ENCODE data around the gene HS2ST1.

The HS2ST1 gene

DNA sequence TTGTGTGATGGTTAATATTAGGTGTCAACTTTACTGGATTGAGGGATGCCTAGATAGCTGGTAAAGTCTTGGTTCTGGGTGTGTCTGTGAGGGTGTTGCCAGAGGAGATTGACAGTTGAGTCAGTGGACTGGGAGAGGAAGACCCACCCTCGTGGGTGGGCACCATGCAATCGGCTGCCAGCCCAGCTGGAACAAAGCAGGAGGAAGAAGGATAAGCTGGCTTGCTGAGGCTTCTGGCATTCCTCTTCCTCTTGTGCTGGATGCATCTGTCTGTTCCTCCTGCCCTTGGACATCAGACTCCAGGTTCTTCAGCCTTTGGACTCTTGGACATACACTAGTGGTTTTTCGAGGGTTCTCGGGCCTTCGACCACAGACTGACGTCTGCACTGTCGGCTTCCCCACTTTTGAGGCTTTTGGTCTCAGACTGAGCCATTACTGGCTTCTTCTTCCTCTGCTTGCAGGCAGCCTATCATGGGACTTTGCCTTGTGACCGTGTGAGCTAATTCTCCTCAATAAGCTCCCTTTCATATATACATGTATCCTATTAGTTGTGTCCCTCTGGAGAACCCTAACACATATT, 230.0 kb downstream of the HS2ST1 start:
- DNase-seq = no peak

- no peak for DNase-seq
Measured at GRCh38 chr1:87144981-87145380, 230.5 kb downstream of the HS2ST1 start.

DNA sequence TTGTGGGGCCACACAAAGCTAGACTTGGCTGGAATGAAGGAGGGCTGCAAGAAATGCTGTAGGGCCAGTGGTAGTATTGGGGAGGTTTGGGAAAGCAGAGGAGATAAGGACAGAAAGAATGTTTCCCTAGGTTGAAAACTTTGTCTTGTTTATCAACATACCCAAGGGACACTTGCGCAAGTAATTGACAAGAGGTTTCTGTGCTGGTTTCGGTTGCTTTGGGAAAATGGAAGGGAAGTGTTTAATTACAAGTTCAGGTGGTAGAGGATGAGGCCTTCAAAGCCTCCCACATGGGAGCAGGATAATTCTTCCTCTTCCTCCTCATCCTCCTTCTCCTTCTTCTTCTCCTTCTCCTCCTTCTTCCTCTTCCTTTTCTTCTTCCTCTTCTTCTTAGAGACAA, 232.1 kb downstream of the HS2ST1 start:
- no peak for DNase-seq

- no peak for DNase-seq
Measured at GRCh38 chr1:87146986-87147385, 232.6 kb downstream of the HS2ST1 start.

DNA sequence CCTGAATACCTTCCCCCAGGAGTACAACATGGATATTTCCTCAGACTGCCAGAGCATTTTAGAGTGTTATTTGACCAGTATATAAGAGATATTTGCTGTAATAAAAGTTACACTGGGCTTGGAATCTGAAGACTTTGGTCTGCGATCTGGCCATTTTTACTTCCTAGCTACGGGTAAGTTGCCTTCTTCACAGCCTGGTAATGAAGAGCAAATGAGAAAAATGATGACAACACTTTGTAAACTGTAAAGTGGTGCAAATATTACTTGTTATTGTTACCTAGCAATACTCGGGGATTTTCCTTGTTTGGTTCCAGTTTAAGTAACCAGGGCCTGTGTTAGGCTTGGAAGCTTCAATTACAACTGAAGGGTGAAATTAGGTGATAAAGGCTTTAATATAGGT, 233.4 kb downstream of the HS2ST1 start:
- no peak for DNase-seq

- DNase-seq = no peak
Measured at GRCh38 chr1:87148661-87149060, 234.2 kb downstream of the HS2ST1 start.

GRCh38 chr1:87149241-87150041, 235.0 kb downstream of the HS2ST1 start:
- DNase-seq = no peak

DNA sequence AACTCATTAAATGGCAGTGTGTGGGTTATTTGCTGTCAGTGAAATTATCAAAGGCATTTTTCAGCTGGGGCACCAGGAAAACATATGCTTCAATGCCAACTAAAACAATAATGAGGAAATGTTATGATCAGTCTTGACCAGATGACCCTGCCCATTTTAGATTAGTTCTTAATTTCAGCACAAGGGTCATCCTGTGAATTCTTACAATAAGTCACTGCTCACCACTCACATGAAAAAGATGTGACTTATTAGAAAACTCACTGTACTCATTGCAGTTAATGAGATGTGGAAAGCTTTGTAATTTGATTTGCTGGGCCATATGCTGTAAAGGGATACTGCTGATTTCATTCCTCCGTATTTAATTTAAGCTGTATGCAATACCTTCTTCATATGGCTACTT, 235.7 kb downstream of the HS2ST1 start:
- no peak for DNase-seq

- DNase-seq = no peak
Measured at GRCh38 chr1:87151500-87152421, 237.3 kb downstream of the HS2ST1 start.

- no peak for DNase-seq
Measured at GRCh38 chr1:87154384-87154783, 239.9 kb downstream of the HS2ST1 start.

DNA sequence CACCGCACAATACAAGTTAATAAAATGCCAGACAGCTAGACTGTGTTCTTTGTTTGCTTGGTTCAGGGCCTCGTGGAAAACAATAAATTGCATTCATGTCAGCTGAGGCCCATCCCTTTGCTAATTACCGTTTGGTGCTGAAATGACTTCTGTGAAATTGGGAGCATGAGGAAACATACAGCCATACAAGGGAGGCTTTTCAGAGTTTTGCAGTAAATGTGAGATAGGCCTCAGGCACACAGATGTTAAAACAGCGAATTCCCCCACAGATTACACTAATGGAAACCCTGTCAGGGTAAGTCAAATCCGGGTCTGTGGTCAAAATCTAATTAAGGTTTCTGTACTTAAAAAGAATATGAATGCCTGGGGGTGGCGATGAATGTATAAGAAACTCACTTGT, 240.7 kb downstream of the HS2ST1 start:
- no peak for DNase-seq

- DNase-seq = no peak
Measured at GRCh38 chr1:87155648-87156047, 241.2 kb downstream of the HS2ST1 start.

DNA sequence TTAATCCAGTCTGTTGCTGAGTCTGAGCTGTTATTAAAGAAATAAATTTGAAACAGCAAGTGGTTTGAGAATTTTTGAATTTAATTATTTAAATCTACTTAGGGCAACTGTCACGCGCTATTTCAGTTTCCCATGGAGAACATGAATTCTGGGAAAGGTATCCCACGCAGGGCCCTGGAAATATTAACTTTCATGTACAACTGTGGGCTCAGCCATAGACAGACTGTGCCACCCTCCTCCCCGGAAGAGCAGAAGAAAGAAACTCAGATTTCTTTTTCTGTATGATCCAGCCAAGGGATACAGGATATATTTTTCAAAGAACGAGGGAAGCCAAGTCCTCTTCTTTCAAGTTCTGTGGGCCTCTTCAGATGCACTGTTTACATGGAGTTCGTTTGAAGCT, 241.7 kb downstream of the HS2ST1 start:
- DNase-seq = no peak

- no peak for DNase-seq
Measured at GRCh38 chr1:87159378-87159915, 245.0 kb downstream of the HS2ST1 start.
